HepG2 (cell line): ENCODE results near the gene FAIM2. TPM values are rescaled to one million over a fixed set of nuclear protein-coding genes. Genes with fewer than 3 reads are reported as not detected.

Experiments
- ATAC-seq: fragments of 200-7000 bp; cut with Tn5 transposase; 3 replicates; pipeline ENCODE4 v1.9.1; 2020; ENCODE audit warnings: mild to moderate bottlenecking, moderate library complexity
- BruUV-seq: library from RNA; stranded (reverse); fragments of 400-500 nt; replicated peaks from 2 replicates; lab custom pipeline; 2021; lab: Mats Ljungman, UMichigan
- CTCF ChIA-PET: fragments of 300-600 bp; formaldehyde crosslinking; extraction: SDS; loops from one replicate; lab custom pipeline; 2021; ENCODE audit warnings: low total read pairs, inconsistent platforms, low intra/inter-chr PET ratio; lab: Yijun Ruan, JAX
- POLR2A ChIA-PET: fragments of 350-600 bp; sonication (Branson Sonifier 250); formaldehyde crosslinking; loops from one replicate; lab custom pipeline; 2020; ENCODE audit warnings: antibody characterized with exemption, inconsistent platforms; lab: Yijun Ruan, JAX
- DNase-seq: peaks from one replicate; pipeline ENCODE4 v3.0.0-alpha.2; 2015; ENCODE audit warnings: low spot score
- FAIRE-seq: peaks from 3 replicates; lab custom pipeline; 2011; peaks lifted over from hg19 to GRCh38; lab: Jason Lieb, UNC
- H2AFZ ChIP-seq: one replicate; pipeline ENCODE4 v1.6.1; 2011; ENCODE audit warnings: low read length, inconsistent platforms
- H3K27ac ChIP-seq: fragments of 300-600 bp; 3 replicates; pipeline ENCODE4 v1.8.0; 2011; ENCODE audit warnings: mixed run types, mild to moderate bottlenecking, mixed read lengths, low read length, inconsistent platforms; ENCODE audit not compliant: insufficient read depth; ENCODE audit errors: extremely low read length
- H3K27me3 ChIP-seq, 2 experiments: fragments of 200-600 bp in 1 of 2; 2 replicates in 1 of 2; 3 replicates in 1 of 2; pipeline versions ENCODE4 v1.6.0 to v1.8.0; 2011; ENCODE audit warnings: low read length in 2 of 2, mild to moderate bottlenecking in 2 of 2, moderate library complexity in 2 of 2, inconsistent platforms in 1 of 2; ENCODE audit not compliant: insufficient read depth in 2 of 2, control insufficient read depth in 1 of 2
- H3K36me3 ChIP-seq, 2 experiments: fragments of 200-600 bp in 1 of 2; replicated peaks in 1 of 2; 2 replicates in 1 of 2; 3 replicates in 1 of 2; pipeline versions ENCODE4 v1.5.1 to v1.8.0; 2011; ENCODE audit warnings: low read length in 2 of 2, inconsistent platforms in 1 of 2; ENCODE audit not compliant: insufficient read depth in 2 of 2, control insufficient read depth in 1 of 2
- H3K4me1 ChIP-seq: 2 replicates; pipeline ENCODE4 v1.5.1; 2012; ENCODE audit warnings: low read length, inconsistent platforms; ENCODE audit not compliant: insufficient read depth
- H3K4me2 ChIP-seq: 2 replicates; pipeline ENCODE4 v1.6.0; 2011; ENCODE audit warnings: low read depth, low read length, inconsistent platforms
- H3K4me3 ChIP-seq, 3 experiments: fragments of 200-600 bp in 1 of 3; sonication (generic), shearing (Covaris generic) in 1 of 3; replicated peaks in 1 of 3; 2 replicates each; pipeline ENCODE4 v1.5.1; 2011 to 2016; ENCODE audit warnings: low read length in 3 of 3, inconsistent platforms in 2 of 3, low read depth in 2 of 3, mild to moderate bottlenecking in 2 of 3, control low read depth in 1 of 3, mixed read lengths in 1 of 3; ENCODE audit not compliant: insufficient read depth in 1 of 3
- H3K79me2 ChIP-seq: one replicate; pipeline ENCODE4 v1.6.1; 2011; ENCODE audit warnings: low read length, inconsistent platforms; ENCODE audit not compliant: insufficient read depth
- H3K9ac ChIP-seq: 2 replicates; pipeline ENCODE4 v1.6.0; 2011; ENCODE audit warnings: mild to moderate bottlenecking, low read depth, low read length, inconsistent platforms; ENCODE audit not compliant: insufficient read depth
- H3K9me3 ChIP-seq: 2 replicates; pipeline ENCODE4 v1.5.1; 2012; ENCODE audit warnings: mild to moderate bottlenecking, low read length
- H4K20me1 ChIP-seq: 2 replicates; pipeline ENCODE4 v1.6.0; 2011; ENCODE audit warnings: inconsistent platforms, mild to moderate bottlenecking, low read length, moderate library complexity; ENCODE audit not compliant: insufficient read depth
- ZNF687 ChIP-seq: sonication (generic); formaldehyde crosslinking; IDR thresholded peaks from 2 replicates; pipeline ENCODE4 v1.5.1; 2020; ENCODE audit warnings: mild to moderate bottlenecking, missing genetic modification reagents, moderate library complexity
- WGBS: methylation state at CpG from one replicate; pipeline ENCODE4 v1.1.6; 2017; ENCODE audit warnings: low lambda C conversion rate; 5-methylcytosine and 5-hydroxymethylcytosine counted together
- in situ Hi-C: cut with HindIII; loops from 2 replicates; pipeline ENCODE4 v1.10.0; 2017; ENCODE audit warnings: low pct_unique_long_range_greater_than_20kb; ENCODE audit not compliant: extremely low pct_ligation_motif_present
- intact Hi-C: fragments of 100-400 bp; cut with micrococcal nuclease; formaldehyde crosslinking; loops from one replicate; pipeline ENCODE4 v1.10.0; 2022; ENCODE audit not compliant: unreplicated experiment
- polyA plus RNA-seq, 8 experiments: library from polyadenylated mRNA; depleted of rRNA in 3 of 8; stranded (reverse) in 7 of 8; unstranded in 1 of 8; fragments of >200 nt; fragmentation: Illumina TruSeq in 4 of 8; extraction: Trizol in 4 of 8; gene quantifications; 2 replicates each; pipeline versions ENCODE4 v1.2.1 to v1.2.3, GENCODE V29; 2011 to 2016; ENCODE audit warnings: low read depth in 4 of 8, missing spikeins in 1 of 8, mixed read lengths in 1 of 8; ENCODE audit not compliant: insufficient read depth in 1 of 8
- total RNA-seq, 5 experiments: library from RNA; depleted of rRNA; stranded (reverse); fragments of >200 nt; fragmentation: Illumina TruSeq; extraction: Trizol; gene quantifications; 2 replicates each; pipeline ENCODE4 v1.2.3, GENCODE V29; 2016; ENCODE audit warnings: low read depth in 1 of 5

Gene FAIM2
- total and polyA plus RNA-seq, 2 of the 13 experiments (the other 11 are each of a cell fraction or from before 2014, with no cell fraction given): not detected

- H4K20me1 ChIP-seq: no peaks in the 10 kb centered on the region
- ChIA-PET CTCF (interaction anchor here (1.3 to 1.7 kb wide), 3 partner anchors 20 to 110 kb away, joined by 3 to 4 read pairs (median 4); no protein-coding TSS in a partner anchor), POLR2A (interaction anchor here (1.0 kb wide), 1 partner anchor 205 kb away, joined by 7 read pairs; the partner anchor contains the start of gene TMBIM6)
- no peak for DNase-seq
- 61% methylated on average over 9 of the region's 9 CpGs for WGBS
- H3K4me2 ChIP-seq: peak overlapping the region; percentile 75
- intact Hi-C loops (loop anchor here (10.0 kb wide), 1 partner anchor 81 kb away; no protein-coding TSS in a partner anchor), in situ Hi-C loops (no loop called here)
- H2AFZ ChIP-seq: no peak overlapping the region
- no peaks in the 10 kb centered on the region for H3K79me2 ChIP-seq
- H3K9me3 ChIP-seq: no peaks in the 10 kb centered on the region
- no peak for TF ChIP-seq ZNF687
- BruUV-seq: no TSS peak
- H3K9ac ChIP-seq: no peak overlapping the region
- H3K27me3 ChIP-seq: peaks cover 4 to 9% of the 10 kb centered on the region in 2 experiments; a peak in 3 of 5 replicates
- no peak for FAIRE-seq
- peaks cover 22% of the 10 kb centered on the region for H3K4me1 ChIP-seq
- no peak for ATAC-seq
- no peak overlapping the region for H3K27ac ChIP-seq
- no peaks in the 10 kb centered on the region for H3K36me3 ChIP-seq
- no peak overlapping the region for H3K4me3 ChIP-seq
Observed at GRCh38 chr12:49946086-49946485, 42.4 kb upstream of the FAIM2 start.
